Measurements from ENCODE around the gene ZNRD2. TPM values are rescaled to one million over a fixed set of nuclear protein-coding genes. Genes with fewer than 3 reads are reported as not detected.

The ZNRD2 gene
- total RNA-seq, 1 experiment from 2014 or later: 66.8 TPM

GRCh38 chr11:65547446-65548125 is 22.7 kb upstream of the ZNRD2 start:
- H3K79me2 ChIP-seq (ENCODE audit: insufficient read depth, low read length): no peaks in the 10 kb centered on the region
- ChIA-PET RAD21 (ENCODE audit: low non-redundant PET in 1 of 2, low total read pairs in 2 of 2, uncharacterized antibody in 2 of 2, unreplicated experiment in 2 of 2) (no interaction called here), POLR2A (interaction anchor here (0.8 kb wide), 2 partner anchors 10 to 123 kb away, joined by 3 to 8 read pairs; no protein-coding TSS in a partner anchor), CTCF (no interaction called here)
- H3K4me2 ChIP-seq (ENCODE audit: low read length): no peak overlapping the region
- peaks cover 5 to 18% of the 10 kb centered on the region in 2 experiments for H3K36me3 ChIP-seq (ENCODE audit: control insufficient read depth in 1 of 2, insufficient read depth in 2 of 2, low read length in 2 of 2)
- H3K9me2 ChIP-seq (ENCODE audit: insufficient read depth): no peaks in the 10 kb centered on the region
- no peak overlapping the region for H3K4me3 ChIP-seq (replicated peaks in 1 of 2; ENCODE audit: low read depth in 1 of 2, low read length in 2 of 2)
- no TSS peak for BruUV-seq (replicated peaks)
- TF ChIP-seq SP1 (IDR thresholded peaks at IDR 0.05; ENCODE audit: low read depth): no peak
- TF ChIP-seq, protein P1, sequence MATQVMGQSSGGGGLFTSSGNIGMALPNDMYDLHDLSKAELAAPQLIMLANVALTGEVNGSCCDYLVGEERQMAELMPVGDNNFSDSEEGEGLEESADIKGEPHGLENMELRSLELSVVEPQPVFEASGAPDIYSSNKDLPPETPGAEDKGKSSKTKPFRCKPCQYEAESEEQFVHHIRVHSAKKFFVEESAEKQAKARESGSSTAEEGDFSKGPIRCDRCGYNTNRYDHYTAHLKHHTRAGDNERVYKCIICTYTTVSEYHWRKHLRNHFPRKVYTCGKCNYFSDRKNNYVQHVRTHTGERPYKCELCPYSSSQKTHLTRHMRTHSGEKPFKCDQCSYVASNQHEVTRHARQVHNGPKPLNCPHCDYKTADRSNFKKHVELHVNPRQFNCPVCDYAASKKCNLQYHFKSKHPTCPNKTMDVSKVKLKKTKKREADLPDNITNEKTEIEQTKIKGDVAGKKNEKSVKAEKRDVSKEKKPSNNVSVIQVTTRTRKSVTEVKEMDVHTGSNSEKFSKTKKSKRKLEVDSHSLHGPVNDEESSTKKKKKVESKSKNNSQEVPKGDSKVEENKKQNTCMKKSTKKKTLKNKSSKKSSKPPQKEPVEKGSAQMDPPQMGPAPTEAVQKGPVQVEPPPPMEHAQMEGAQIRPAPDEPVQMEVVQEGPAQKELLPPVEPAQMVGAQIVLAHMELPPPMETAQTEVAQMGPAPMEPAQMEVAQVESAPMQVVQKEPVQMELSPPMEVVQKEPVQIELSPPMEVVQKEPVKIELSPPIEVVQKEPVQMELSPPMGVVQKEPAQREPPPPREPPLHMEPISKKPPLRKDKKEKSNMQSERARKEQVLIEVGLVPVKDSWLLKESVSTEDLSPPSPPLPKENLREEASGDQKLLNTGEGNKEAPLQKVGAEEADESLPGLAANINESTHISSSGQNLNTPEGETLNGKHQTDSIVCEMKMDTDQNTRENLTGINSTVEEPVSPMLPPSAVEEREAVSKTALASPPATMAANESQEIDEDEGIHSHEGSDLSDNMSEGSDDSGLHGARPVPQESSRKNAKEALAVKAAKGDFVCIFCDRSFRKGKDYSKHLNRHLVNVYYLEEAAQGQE (IDR thresholded peaks at IDR 0.05; ENCODE audit: low read depth): no peak
- no peak for TF ChIP-seq ZBTB33 (IDR thresholded peaks at IDR 0.05; ENCODE audit: extremely low read depth, insufficient replicate concordance, low read length)
- no peak for TF ChIP-seq CTCF (IDR thresholded peaks at IDR 0.05 in 2 of 3, conservative IDR thresholded peaks at IDR 0.05 in 1 of 3; ENCODE audit: borderline replicate concordance in 1 of 3, insufficient read depth in 1 of 3, low read depth in 2 of 3, low read length in 2 of 3)
- TF ChIP-seq JUND (IDR thresholded peaks at IDR 0.05): no peak
- TF ChIP-seq SRF (IDR thresholded peaks at IDR 0.05; ENCODE audit: low read depth): no peak
- no peak for TF ChIP-seq EZH2phosphoT487 (IDR thresholded peaks at IDR 0.05; ENCODE audit: borderline replicate concordance)
- no peak for TF ChIP-seq YY1 (IDR thresholded peaks at IDR 0.05; ENCODE audit: extremely low read depth, insufficient replicate concordance, low read depth, low read length)
- TF ChIP-seq SIN3A (IDR thresholded peaks at IDR 0.05; ENCODE audit: low read depth): no peak
- no peak for TF ChIP-seq CEBPB (IDR thresholded peaks at IDR 0.05; ENCODE audit: low read depth)
- no peaks in the 10 kb centered on the region for H3K27me3 ChIP-seq (ENCODE audit: insufficient read depth, low read length)
- H2AFZ ChIP-seq (ENCODE audit: low read depth, low read length, poor library complexity, severe bottlenecking): no peak overlapping the region
- H3K27ac ChIP-seq (ENCODE audit: low read depth, low read length): 0 out of 2 replicates have a peak overlapping the region, but pooled peaks have one; percentile 49
- intact Hi-C loops (cut with micrococcal nuclease): no loop called here
- H3K4me1 ChIP-seq (ENCODE audit: control insufficient read depth in 1 of 2, insufficient read depth in 2 of 2, low read length in 2 of 2): peaks cover 28 to 32% of the 10 kb centered on the region in 2 experiments
- DNase-seq (ENCODE audit: low read depth, low spot score) (no peak), ATAC-seq (no peak)
- no peak overlapping the region for H3K9ac ChIP-seq (ENCODE audit: low read length)
- no peaks in the 10 kb centered on the region for H3K9me3 ChIP-seq (ENCODE audit: control insufficient read depth in 1 of 2, insufficient read depth in 1 of 2, low read depth in 1 of 2, low read length in 2 of 2)
- H4K20me1 ChIP-seq (ENCODE audit: insufficient read depth): no peaks in the 10 kb centered on the region
